HG02970 (cell line): ENCODE results near the gene UBE2M.
A peak's percentile ranks its signal among the peaks of the same experiment; 100 is the strongest.

Experiments
- ATAC-seq: cut with Tn5 transposase; IDR thresholded peaks from one replicate; pipeline ENCODE4 v1.9.1; 2021; ENCODE audit warnings: mild to moderate bottlenecking, moderate library complexity, moderate number of reproducible peaks; ENCODE audit not compliant: unreplicated experiment, low FRiP score

Gene UBE2M

GRCh38 chr19:58571575-58571947, 13.2 kb upstream of the UBE2M start:
- ATAC-seq, result no peak

GRCh38 chr19:58570770-58571574, 12.6 kb upstream of the UBE2M start:
- ATAC-seq, result no peak

GRCh38 chr19:58569943-58570670, 11.7 kb upstream of the UBE2M start:
- no peak for ATAC-seq

GRCh38 chr19:58569191-58569942, 11.0 kb upstream of the UBE2M start:
- ATAC-seq, result no peak

- ATAC-seq, result no peak
Observed at GRCh38 chr19:58568453-58569130, 10.2 kb upstream of the UBE2M start.

GRCh38 chr19:58566989-58567388, 8.6 kb upstream of the UBE2M start:
- no peak for ATAC-seq

- ATAC-seq, result no peak
Observed at GRCh38 chr19:58563823-58564222, 5.4 kb upstream of the UBE2M start.

- no peak for ATAC-seq
Observed at GRCh38 chr19:58563034-58563573, 4.7 kb upstream of the UBE2M start.

GRCh38 chr19:58562122-58563033, 4.0 kb upstream of the UBE2M start:
- ATAC-seq, result no peak

GRCh38 chr19:58561373-58562121, 3.1 kb upstream of the UBE2M start:
- no peak for ATAC-seq

GRCh38 chr19:58560921-58561320, 2.5 kb upstream of the UBE2M start:
- ATAC-seq, result no peak

- ATAC-seq, result no peak
Observed at GRCh38 chr19:58560007-58560887, 1.8 kb upstream of the UBE2M start.

- ATAC-seq, result peak; percentile 22
Observed at GRCh38 chr19:58559275-58560006, 1.0 kb upstream of the UBE2M start.

- peak; percentile 61 for ATAC-seq
Observed at GRCh38 chr19:58558623-58559274, 338 bp upstream of the UBE2M start.

- no peak for ATAC-seq
Observed at GRCh38 chr19:58557221-58558065, 968 bp downstream of the UBE2M start.
